ENCODE data around the gene CTSV. TPM values are rescaled to one million over a fixed set of nuclear protein-coding genes. Genes with fewer than 3 reads are reported as not detected.
A peak's percentile ranks its signal among the peaks of the same experiment; 100 is the strongest.
"Not testable (repeated sequence)": the region's sequence is repeated elsewhere in the genome, so short reads cannot be mapped to it uniquely, and the experiment has no call there.

Gene CTSV
- total RNA-seq = under 1 TPM in 3 of 9 donors, not detected in 6; 0.43 to 0.91 (median 0.46) TPM
- polyA plus RNA-seq = under 1 TPM in 1 of 2 donors, not detected in 1; 0.22 TPM
- long read RNA-seq, donor 1, partial matches to known transcripts = 0 of 1 reads
- long read RNA-seq, donor 1, other reads (novel, unspliced or antisense) = 0 of 1 reads
- long read RNA-seq, donor 2 = 0 reads
- long read RNA-seq, donor 3, partial matches to known transcripts = 0 of 1 reads
- long read RNA-seq, donor 3, other reads (novel, unspliced or antisense) = 0 of 1 reads

DNA sequence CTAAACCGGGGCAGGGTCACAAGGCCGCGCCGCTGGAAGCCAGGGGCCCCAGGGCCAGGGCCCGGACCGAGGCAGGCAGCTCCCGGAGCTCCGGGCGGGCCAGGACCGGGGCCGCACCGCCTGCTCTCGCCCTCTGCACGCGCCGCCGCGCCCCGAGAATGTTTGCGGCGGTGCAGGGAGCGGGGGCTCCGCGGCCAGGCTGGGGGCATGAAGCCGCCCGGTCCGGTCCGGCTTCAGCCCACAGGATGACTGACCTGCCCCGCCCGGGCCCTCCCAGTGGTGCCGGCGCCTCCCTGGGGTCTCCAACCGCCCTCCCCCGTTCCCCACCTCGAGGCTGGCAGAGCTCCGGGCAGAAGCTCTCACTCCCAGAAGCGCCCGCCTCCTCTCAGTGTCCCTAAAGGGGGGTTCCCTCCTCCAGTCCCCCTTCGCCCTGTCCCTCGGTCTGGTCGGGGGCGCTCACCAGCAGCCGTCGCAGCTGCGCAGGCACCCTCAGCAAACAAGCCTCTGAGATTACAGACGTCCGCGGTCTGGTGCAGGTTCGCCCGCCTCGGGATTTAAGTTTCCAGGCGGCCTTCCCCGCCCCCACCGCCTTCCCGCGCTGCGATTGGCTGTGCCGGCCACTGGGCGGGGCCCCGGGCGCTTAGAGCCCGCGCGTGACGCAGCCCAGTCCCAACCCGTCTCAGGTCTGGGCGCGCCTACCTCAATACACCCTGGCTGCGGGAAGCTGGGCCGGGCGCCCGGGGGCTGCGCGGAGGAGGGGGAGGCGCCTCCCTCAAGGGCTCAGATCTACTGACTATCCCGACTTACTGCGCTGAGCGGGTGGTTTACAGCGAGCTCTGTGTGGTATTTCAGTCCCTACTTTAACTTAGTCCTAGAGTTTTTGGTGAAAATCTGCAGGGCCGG lies at the start of gene CTSV:
Gene CTSV (minus strand): TSS at position 532 of the 903 bp plus-strand sequence. CDS start 1,099 bp downstream, outside the sequence.
- DNase-seq = peak; percentile 80 to 89 (median 86)
- ATAC-seq = peak; percentile 95 to 100 (median 100)
- intact Hi-C loops (cut with DNase I) = no loop called here
- Histone ChIP-seq H3K27ac (no peak within 1 kb of the TSS), H3K4me3 (peak within 1 kb of the TSS; percentile 18 to 64 (median 56)), H3K4me1 (peaks cover 0 to 14% (median 2%) of the 10 kb centered on the region in 12 donors), H3K27me3 (peaks cover 0 to 33% (median 7%) of the 10 kb centered on the region in 9 donors), H3K9me3 (peaks cover 0 to 3% (median 0%) of the 10 kb centered on the region in 12 donors), H3K36me3 (no peaks in the 10 kb centered on the region)
- TF ChIP-seq CTCF (IDR thresholded peaks at IDR 0.05) (no peak), POLR2A (IDR thresholded peaks at IDR 0.05) (peak in 1 of 2 donors; percentile 26)
- 1 to 4% (median 1%) methylated on average over 25 to 80 of the region's 80 CpGs for WGBS, 4 donors

GRCh38 chr9:97087668-97088215 lies 48.8 kb upstream of the CTSV start:
- WGBS, 4 donors = 52 to 59% (median 57%) methylated on average over 3 of the region's 3 CpGs
- ATAC-seq; intact Hi-C loops (cut with DNase I); H3K9me3 ChIP-seq; H3K4me3 ChIP-seq; H3K36me3 ChIP-seq; H3K4me1 ChIP-seq; DNase-seq; H3K27ac ChIP-seq: not testable (repeated sequence)
- H3K27me3 ChIP-seq = peaks cover 0 to 10% (median 0%) of the 10 kb centered on the region in 9 donors

- ATAC-seq; H3K36me3 ChIP-seq; H3K4me3 ChIP-seq; H3K27ac ChIP-seq; intact Hi-C loops (cut with DNase I); DNase-seq; H3K9me3 ChIP-seq; H3K27me3 ChIP-seq; H3K4me1 ChIP-seq: not testable (repeated sequence)
- WGBS, 4 donors = 69 to 79% (median 75%) methylated on average over 6 of the region's 6 CpGs
Observed at GRCh38 chr9:97084562-97084991, 45.6 kb upstream of the CTSV start.

DNA sequence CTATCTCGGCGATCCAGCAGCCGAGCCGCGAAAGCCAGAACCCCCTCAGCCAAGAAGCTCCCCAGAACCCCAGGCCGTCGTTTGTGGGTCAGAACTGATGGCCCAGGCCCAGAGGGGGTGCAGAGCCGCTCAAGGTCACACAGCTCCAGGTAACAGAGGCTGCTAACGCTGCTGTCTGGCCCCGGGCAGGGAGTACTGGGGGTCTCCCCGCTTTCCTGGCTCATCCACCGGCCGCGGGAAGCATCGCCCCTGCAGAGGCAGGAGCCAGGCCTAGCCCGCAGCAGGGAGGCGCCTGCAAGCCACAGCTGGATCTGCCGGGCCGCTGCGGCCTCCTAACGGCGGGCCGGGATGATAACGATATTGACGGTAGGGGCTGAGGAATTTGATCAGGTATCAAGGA lies 39.4 kb upstream of the CTSV start:
- Histone ChIP-seq H3K9me3 (peaks cover 0 to 8% (median 0%) of the 10 kb centered on the region in 12 donors), H3K36me3 (no peaks in the 10 kb centered on the region), H3K27me3 (peaks cover 3 to 44% (median 20%) of the 10 kb centered on the region in 9 donors), H3K27ac (no peak overlapping the region), H3K4me3 (no peak overlapping the region), H3K4me1 (peaks cover 0 to 5% (median 0%) of the 10 kb centered on the region in 12 donors)
- 65 to 74% (median 70%) methylated on average over 20 to 25 of the region's 25 CpGs for WGBS, 4 donors
- intact Hi-C loops (cut with DNase I) = no loop called here
- TF ChIP-seq CTCF (IDR thresholded peaks at IDR 0.05) (no peak), POLR2A (IDR thresholded peaks at IDR 0.05) (no peak)
- DNase-seq = no peak
- ATAC-seq = no peak
